ENCODE data around the gene MRAP. TPM values are rescaled to one million over a fixed set of nuclear protein-coding genes. Genes with fewer than 3 reads are reported as not detected.

Gene MRAP
- total and polyA plus RNA-seq, 2 experiments from 2014 or later: 0.33 TPM; not detected in 1

GRCh38 chr21:32330784-32331311, 32.2 kb downstream of the MRAP start:
- H2AFZ ChIP-seq: no peak overlapping the region
- DNase-seq (ENCODE audit: low spot score): no peak
- no peak overlapping the region for H3K4me2 ChIP-seq
- H4K20me1 ChIP-seq (ENCODE audit: insufficient read depth, poor library complexity, severe bottlenecking): no peaks in the 10 kb centered on the region
- WGBS (ENCODE audit: low lambda C conversion rate, missing lambda C conversion rate): 94% methylated on average over 4 of the region's 4 CpGs
- H3K9me3 ChIP-seq (ENCODE audit: low read depth): no peaks in the 10 kb centered on the region
- no peak overlapping the region for H3K4me3 ChIP-seq
- H3K27me3 ChIP-seq: no peaks in the 10 kb centered on the region
- no peak for TF ChIP-seq CTCF (IDR thresholded peaks at IDR 0.05; ENCODE audit: poor library complexity)
- TF ChIP-seq EZH2phosphoT487 (IDR thresholded peaks at IDR 0.05; ENCODE audit: low read depth, severe bottlenecking, unreplicated experiment): no peak
- TF ChIP-seq EZH2 (IDR thresholded peaks at IDR 0.05; ENCODE audit: borderline replicate concordance): no peak
- H3K79me2 ChIP-seq: no peaks in the 10 kb centered on the region
- no peak overlapping the region for H3K27ac ChIP-seq
- H3K9me2 ChIP-seq (replicated peaks; ENCODE audit: insufficient read depth): no peaks in the 10 kb centered on the region
- H3K4me1 ChIP-seq (ENCODE audit: insufficient read depth): no peaks in the 10 kb centered on the region
- H3K36me3 ChIP-seq (replicated peaks; ENCODE audit: insufficient read depth, low read depth): no peaks in the 10 kb centered on the region

- no peaks in the 10 kb centered on the region for H3K27me3 ChIP-seq
- TF ChIP-seq EZH2 (IDR thresholded peaks at IDR 0.05; ENCODE audit: borderline replicate concordance) (no peak), CTCF (IDR thresholded peaks at IDR 0.05; ENCODE audit: poor library complexity) (no peak), EZH2phosphoT487 (IDR thresholded peaks at IDR 0.05; ENCODE audit: low read depth, severe bottlenecking, unreplicated experiment) (no peak)
- 94% methylated on average over 9 of the region's 9 CpGs for WGBS (ENCODE audit: low lambda C conversion rate, missing lambda C conversion rate)
These were observed 33.0 kb downstream of the MRAP start for GRCh38 chr21:32331444-32332305.

GRCh38 chr21:32332463-32332951, 33.9 kb downstream of the MRAP start:
- no peak overlapping the region for H2AFZ ChIP-seq
- H4K20me1 ChIP-seq (ENCODE audit: insufficient read depth, poor library complexity, severe bottlenecking): no peaks in the 10 kb centered on the region
- H3K36me3 ChIP-seq (replicated peaks; ENCODE audit: insufficient read depth, low read depth): no peaks in the 10 kb centered on the region
- no peak for DNase-seq (ENCODE audit: low spot score)
- H3K4me2 ChIP-seq: no peak overlapping the region
- H3K4me3 ChIP-seq: no peak overlapping the region
- 100% methylated on average over 1 of the region's 1 CpG for WGBS (ENCODE audit: low lambda C conversion rate, missing lambda C conversion rate)
- no peak overlapping the region for H3K27ac ChIP-seq
- TF ChIP-seq EZH2 (IDR thresholded peaks at IDR 0.05; ENCODE audit: borderline replicate concordance): no peak
- TF ChIP-seq EZH2phosphoT487 (IDR thresholded peaks at IDR 0.05; ENCODE audit: low read depth, severe bottlenecking, unreplicated experiment): no peak
- no peak for TF ChIP-seq CTCF (IDR thresholded peaks at IDR 0.05; ENCODE audit: poor library complexity)
- no peaks in the 10 kb centered on the region for H3K4me1 ChIP-seq (ENCODE audit: insufficient read depth)
- no peaks in the 10 kb centered on the region for H3K9me3 ChIP-seq (ENCODE audit: low read depth)
- H3K79me2 ChIP-seq: no peaks in the 10 kb centered on the region
- no peaks in the 10 kb centered on the region for H3K9me2 ChIP-seq (replicated peaks; ENCODE audit: insufficient read depth)
- no peaks in the 10 kb centered on the region for H3K27me3 ChIP-seq

More at GRCh38 chr21:32331444-32332305, 33.0 kb downstream of the MRAP start:
- no peak overlapping the region for H3K4me3 ChIP-seq
- DNase-seq (ENCODE audit: low spot score): no peak
- no peaks in the 10 kb centered on the region for H3K9me3 ChIP-seq (ENCODE audit: low read depth)
- no peaks in the 10 kb centered on the region for H3K9me2 ChIP-seq (replicated peaks; ENCODE audit: insufficient read depth)
- H2AFZ ChIP-seq: no peak overlapping the region
- no peak overlapping the region for H3K27ac ChIP-seq
- H4K20me1 ChIP-seq (ENCODE audit: insufficient read depth, poor library complexity, severe bottlenecking): no peaks in the 10 kb centered on the region
- no peaks in the 10 kb centered on the region for H3K79me2 ChIP-seq
- H3K36me3 ChIP-seq (replicated peaks; ENCODE audit: insufficient read depth, low read depth): no peaks in the 10 kb centered on the region
- no peak overlapping the region for H3K4me2 ChIP-seq
- no peaks in the 10 kb centered on the region for H3K4me1 ChIP-seq (ENCODE audit: insufficient read depth)
